GM12878 (cell line): Measurements from ENCODE around the gene TNFRSF1B. TPM values are rescaled to one million over a fixed set of nuclear protein-coding genes. Genes with fewer than 3 reads are reported as not detected.
A peak's percentile ranks its signal among the peaks of the same experiment; 100 is the strongest.

Experiments
- ATAC-seq: fragments of 200-7000 bp; cut with Tn5 transposase; 3 replicates; pipeline ENCODE4 v1.9.1; 2020; ENCODE audit warnings: mild to moderate bottlenecking, moderate library complexity
- BruUV-seq: library from RNA; stranded (reverse); fragments of 400-500 nt; replicated peaks from 2 replicates; lab custom pipeline; 2021; lab: Mats Ljungman, UMichigan
- CTCF ChIA-PET: fragments of 300-600 bp; sonication (Branson Sonifier 250); formaldehyde crosslinking; extraction: SDS; loops from one replicate; lab custom pipeline; 2021; ENCODE audit warnings: inconsistent platforms; lab: Yijun Ruan, JAX
- POLR2A ChIA-PET: fragments of 350-600 bp; formaldehyde crosslinking; extraction: SDS; loops from one replicate; lab custom pipeline; 2021; ENCODE audit warnings: inconsistent platforms; lab: Charles Lee
- RAD21 ChIA-PET: fragments of 300-600 bp; sonication (Branson Sonifier 250); formaldehyde crosslinking; loops from one replicate; lab custom pipeline; 2023; ENCODE audit warnings: antibody characterized with exemption; ENCODE audit not compliant: unreplicated experiment; lab: Charles Lee
- SMC1A ChIA-PET: fragments of 300-600 bp; sonication (Branson Sonifier 250); formaldehyde crosslinking; loops from one replicate; lab custom pipeline; 2023; ENCODE audit not compliant: unreplicated experiment, uncharacterized antibody; lab: Charles Lee
- DNase-seq: peaks from one replicate; pipeline ENCODE4 v3.0.0-alpha.2; 2011; ENCODE audit warnings: low read depth, low spot score
- FAIRE-seq: peaks from 3 replicates; lab custom pipeline; 2011; peaks lifted over from hg19 to GRCh38; lab: Jason Lieb, UNC
- H2AFZ ChIP-seq: 2 replicates; pipeline ENCODE4 v1.6.0; 2011; ENCODE audit warnings: low read depth, low read length, control low read depth; ENCODE audit not compliant: control insufficient read depth
- H3K27ac ChIP-seq: 2 replicates; pipeline ENCODE4 v1.5.1; 2011; ENCODE audit warnings: control low read depth; ENCODE audit not compliant: control insufficient read depth, insufficient read depth
- H3K27me3 ChIP-seq, 2 experiments: replicated peaks in 1 of 2; 2 replicates each; pipeline versions ENCODE4 v1.6.0 to v1.6.1; 2011; ENCODE audit warnings: low read length in 1 of 2; ENCODE audit not compliant: control insufficient read depth in 2 of 2, insufficient read depth in 2 of 2
- H3K36me3 ChIP-seq, 2 experiments: 2 replicates each; pipeline ENCODE4 v1.5.1; 2011; ENCODE audit warnings: low read length in 1 of 2; ENCODE audit not compliant: control insufficient read depth in 2 of 2, insufficient read depth in 2 of 2
- H3K4me1 ChIP-seq: 2 replicates; pipeline ENCODE4 v1.6.1; 2011; ENCODE audit warnings: mild to moderate bottlenecking, low read length, moderate library complexity, mixed read lengths; ENCODE audit not compliant: control insufficient read depth, insufficient read depth
- H3K4me2 ChIP-seq: 2 replicates; pipeline ENCODE4 v1.6.0; 2011; ENCODE audit warnings: control low read depth; ENCODE audit not compliant: control insufficient read depth, insufficient read depth
- H3K4me3 ChIP-seq: fragments of 200-600 bp; sonication (generic); 2 replicates; pipeline ENCODE4 v1.5.1; 2016
- H3K79me2 ChIP-seq: 2 replicates; pipeline ENCODE4 v1.6.0; 2011; ENCODE audit warnings: low read length; ENCODE audit not compliant: control insufficient read depth, insufficient read depth
- H3K9ac ChIP-seq: 2 replicates; pipeline ENCODE4 v1.8.0; 2011; ENCODE audit warnings: low read length, control low read depth, mixed read lengths; ENCODE audit not compliant: control insufficient read depth, insufficient read depth
- H3K9me3 ChIP-seq: replicated peaks from 3 replicates; pipeline ENCODE4 v1.5.1; 2011; ENCODE audit warnings: mild to moderate bottlenecking, low read length; ENCODE audit not compliant: control insufficient read depth, insufficient read depth
- H4K20me1 ChIP-seq: 2 replicates; pipeline ENCODE4 v1.6.0; 2011; ENCODE audit not compliant: control insufficient read depth, insufficient read depth
- ATF3 ChIP-seq: IDR thresholded peaks from 2 replicates; pipeline ENCODE4 v1.6.1; 2011; ENCODE audit warnings: low read depth, mild to moderate bottlenecking, low read length, moderate library complexity, borderline replicate concordance; ENCODE audit errors: extremely low read depth
- ATF7 ChIP-seq: fragments of 450-650 bp; IDR thresholded peaks from 2 replicates; pipeline ENCODE4 v1.6.1; 2016; ENCODE audit warnings: low read depth, mild to moderate bottlenecking
- BHLHE40 ChIP-seq, 2 experiments: fragments of 450-650 bp in 1 of 2; IDR thresholded peaks; 2 replicates each; pipeline ENCODE4 v1.6.1; 2011 to 2017; ENCODE audit warnings: low read depth in 2 of 2, borderline replicate concordance in 1 of 2, improper control_type of control experiment in 1 of 2, low read length in 1 of 2, mild to moderate bottlenecking in 1 of 2
- CHD2 ChIP-seq: IDR thresholded peaks from 2 replicates; pipeline ENCODE4 v1.6.1; 2011; ENCODE audit warnings: low read depth, low read length, improper control_type of control experiment, borderline replicate concordance
- CREB1 ChIP-seq: IDR thresholded peaks from 2 replicates; pipeline ENCODE4 v1.6.1; 2012; ENCODE audit warnings: low read depth, mild to moderate bottlenecking, inconsistent platforms
- CREM ChIP-seq: IDR thresholded peaks from 2 replicates; pipeline ENCODE4 v1.6.1; 2014; ENCODE audit warnings: antibody characterized with exemption, low read depth
- DPF2 ChIP-seq: fragments of 450-650 bp; IDR thresholded peaks from 2 replicates; pipeline ENCODE4 v1.6.1; 2017; ENCODE audit warnings: mild to moderate bottlenecking
- EP300 ChIP-seq, 2 experiments: fragments of 150-350 bp in 1 of 2; IDR thresholded peaks; 2 replicates each; pipeline ENCODE4 v1.6.1; 2011 to 2012; ENCODE audit warnings: low read depth in 2 of 2, low read length in 2 of 2, borderline replicate concordance in 1 of 2, improper control_type of control experiment in 1 of 2, inconsistent platforms in 1 of 2; ENCODE audit not compliant: control insufficient read depth in 1 of 2
- ETV6 ChIP-seq, 2 experiments: fragments of 450-650 bp in 1 of 2; IDR thresholded peaks in 1 of 2; conservative IDR thresholded peaks in 1 of 2; 2 replicates each; pipeline ENCODE4 v1.6.1; 2014; ENCODE audit warnings: antibody characterized with exemption in 1 of 2, borderline replicate concordance in 1 of 2, low read depth in 1 of 2, mild to moderate bottlenecking in 1 of 2, moderate library complexity in 1 of 2
- FOS ChIP-seq: IDR thresholded peaks from 3 replicates; pipeline ENCODE4 v1.6.1; 2011; ENCODE audit warnings: borderline replicate concordance; ENCODE audit not compliant: insufficient read length; ENCODE audit errors: extremely low read depth
- FOXM1 ChIP-seq: IDR thresholded peaks from 2 replicates; pipeline ENCODE4 v1.6.1; 2012; ENCODE audit warnings: low read depth, mild to moderate bottlenecking, inconsistent platforms, low read length, moderate library complexity
- IKZF2 ChIP-seq, 2 experiments: fragments of 450-650 bp; IDR thresholded peaks; 2 replicates each; pipeline ENCODE4 v1.6.1; 2017; ENCODE audit warnings: mild to moderate bottlenecking in 2 of 2, moderate library complexity in 2 of 2
- MEF2A ChIP-seq: IDR thresholded peaks from 2 replicates; pipeline ENCODE4 v1.6.1; 2011; ENCODE audit warnings: low read depth, mild to moderate bottlenecking, low read length, moderate library complexity; ENCODE audit not compliant: insufficient read depth
- MEF2B ChIP-seq: fragments of 450-650 bp; IDR thresholded peaks from 2 replicates; pipeline ENCODE4 v1.6.1; 2018; ENCODE audit warnings: mild to moderate bottlenecking, moderate library complexity; ENCODE audit not compliant: partially characterized antibody, poor library complexity, severe bottlenecking
- MLLT1 ChIP-seq: fragments of 450-650 bp; IDR thresholded peaks from 2 replicates; pipeline ENCODE4 v1.6.1; 2016; ENCODE audit warnings: mild to moderate bottlenecking
- MYB ChIP-seq: fragments of 150-350 bp; IDR thresholded peaks from 2 replicates; pipeline ENCODE4 v1.6.1; 2014; ENCODE audit warnings: mild to moderate bottlenecking, low read depth, low read length, borderline replicate concordance
- NBN ChIP-seq: fragments of 450-650 bp; IDR thresholded peaks from 2 replicates; pipeline ENCODE4 v1.6.1; 2016
- NFYB ChIP-seq: IDR thresholded peaks from 2 replicates; pipeline ENCODE4 v1.6.1; 2011; ENCODE audit warnings: low read depth, mild to moderate bottlenecking, low read length, improper control_type of control experiment, moderate library complexity; ENCODE audit not compliant: insufficient read depth
- NR2F1 ChIP-seq: fragments of 450-650 bp; conservative IDR thresholded peaks from 2 replicates; pipeline ENCODE4 v1.6.1; 2017; ENCODE audit warnings: mild to moderate bottlenecking
- RUNX3 ChIP-seq: IDR thresholded peaks from 2 replicates; pipeline ENCODE4 v1.6.1; 2012; ENCODE audit warnings: low read length, inconsistent platforms
- SPI1 ChIP-seq: IDR thresholded peaks from 2 replicates; pipeline ENCODE4 v1.6.1; 2011; ENCODE audit warnings: low read depth, mild to moderate bottlenecking, low read length, moderate library complexity, borderline replicate concordance; ENCODE audit not compliant: insufficient read depth
- TCF12 ChIP-seq: IDR thresholded peaks from 2 replicates; pipeline ENCODE4 v1.6.1; 2011; ENCODE audit warnings: low read depth, mild to moderate bottlenecking, low read length
- WGBS: methylation state at CpG from one replicate; pipeline ENCODE4 v1.1.6; 2016; ENCODE audit warnings: low lambda C conversion rate; ENCODE audit not compliant: insufficient replicate concordance, insufficient coverage; ENCODE audit errors: missing lambda C conversion rate; 5-methylcytosine and 5-hydroxymethylcytosine counted together
- in situ Hi-C: fragments of 300-500 bp; cut with MboI; formaldehyde crosslinking; loops from 9 replicates; pipeline ENCODE4 v1.14.3; 2018; ENCODE audit warnings: mixed read lengths
- intact Hi-C: fragments of 100-400 bp; cut with micrococcal nuclease; formaldehyde crosslinking; loops from one replicate; pipeline ENCODE4 v1.14.2; 2022; ENCODE audit not compliant: unreplicated experiment
- polyA plus RNA-seq, 11 experiments: library from polyadenylated mRNA; depleted of rRNA in 4 of 11; unstranded in 6 of 11; stranded (reverse) in 5 of 11; fragments of >200 nt; fragmentation: Nextera tagmentation in 4 of 11; fragmentation: Illumina TruSeq in 1 of 11; extraction: Ambion mirVana in 4 of 11; extraction: Trizol in 1 of 11; gene quantifications; 1 replicate in 1 of 11; 2 replicates in 10 of 11; pipeline versions ENCODE4 v1.2.1 to v1.2.3, GENCODE V29; 2011 to 2016; ENCODE audit warnings: inconsistent platforms in 2 of 11, missing spikeins in 2 of 11, low read depth in 1 of 11
- total RNA-seq, 4 experiments: library from RNA; depleted of rRNA in 3 of 4; stranded (reverse); fragments of >200 nt in 3 of 4; fragmentation: Illumina TruSeq in 1 of 4; extraction: Trizol in 1 of 4; gene quantifications; 2 replicates each; pipeline versions ENCODE4 v1.2.1 to v1.2.3, GENCODE V29; 2013 to 2021

Gene TNFRSF1B
- total and polyA plus RNA-seq, 10 of the 15 experiments (the other 5 are each of a cell fraction or from before 2014, with no cell fraction given) = 10.1 to 87.2 (median 37.3) TPM

- intact Hi-C loops = loop anchor here (5.0 kb wide), 1 partner anchor 36 kb away; no protein-coding TSS in a partner anchor
- CTCF ChIA-PET = interaction anchor here (0.8 to 2.6 kb wide), 6 partner anchors 10 to 49 kb away, joined by 3 to 11 read pairs (median 4); no protein-coding TSS in a partner anchor
Measured at GRCh38 chr1:12173631-12174121, 6.9 kb downstream of the TNFRSF1B start.

More at GRCh38 chr1:12173631-12174121, 6.9 kb downstream of the TNFRSF1B start:
- Histone ChIP-seq H3K4me2 (peak overlapping the region; percentile 78), H4K20me1 (peaks cover 6% of the 10 kb centered on the region; the same call in 1 of the 2 replicates), H3K4me3 (peak overlapping the region; percentile 59; the same call in 1 of the 2 replicates), H3K4me1 (peaks cover 50% of the 10 kb centered on the region), H3K27me3 (no peaks in the 10 kb centered on the region), H3K9ac (0 out of 2 replicates have a peak overlapping the region, but pooled peaks have one; percentile 12), H3K9me3 (no peaks in the 10 kb centered on the region), H3K79me2 (peaks cover 84% of the 10 kb centered on the region), H3K27ac (peak overlapping the region; percentile 24; the same call in 1 of the 2 replicates), H3K36me3 (peaks cover 5 to 10% of the 10 kb centered on the region in 2 experiments), H2AFZ (no peak overlapping the region)
- in situ Hi-C loops = loop anchor here (25.0 kb wide), 1 partner anchor 1564 kb away; no protein-coding TSS in a partner anchor
- TF ChIP-seq ETV6 (conservative IDR thresholded peaks at IDR 0.05 in 1 of 2, IDR thresholded peaks at IDR 0.05 in 1 of 2; ENCODE audit: borderline replicate concordance in 1 of 2, low read depth in 1 of 2) (0 out of 4 replicates have a peak, but pooled peaks of 1 of the 2 experiments have one; percentile 20), DPF2 (peak; percentile 72), ATF7 (peak; percentile 90), MEF2A (no peak), NBN (peak; percentile 58; the same call in 1 of the 2 replicates), FOS (no peak), MLLT1 (peak; percentile 37; the same call in 1 of the 2 replicates), CREM (peak; percentile 95), ATF3 (no peak), BHLHE40 (IDR thresholded peaks at IDR 0.05; ENCODE audit: borderline replicate concordance in 1 of 2, low read depth in 2 of 2, low read length in 1 of 2) (peak; percentile 69 to 81; a peak in 3 of 4 replicates), SPI1 (peak; percentile 70; the same call in 1 of the 2 replicates), MEF2B (peak; percentile 11), TCF12 (no peak), EP300 (IDR thresholded peaks at IDR 0.05; ENCODE audit: borderline replicate concordance in 1 of 2, control insufficient read depth in 1 of 2, low read depth in 2 of 2, low read length in 2 of 2) (peak in 1 of 2 experiments; percentile 26; a peak in 1 of 4 replicates), NFYB (no peak), CREB1 (peak; percentile 97), CHD2 (peak; percentile 46; the same call in 1 of the 2 replicates), IKZF2 (IDR thresholded peaks at IDR 0.05) (peak in 1 of 2 experiments; percentile 28; a peak in 1 of 4 replicates), MYB (no peak), FOXM1 (no peak), NR2F1 (0 out of 2 replicates have a peak, but pooled peaks have one; percentile 34), RUNX3 (peak; percentile 87)
- no TSS peak for BruUV-seq
- FAIRE-seq = no peak
- peak; percentile 60 for ATAC-seq
- DNase-seq = no peak
- 25% methylated on average over 11 of the region's 11 CpGs for WGBS
- SMC1A ChIA-PET = interaction anchor here (0.7 to 20.8 kb wide), 7 partner anchors 8 to 50 kb away, joined by 3 to 347 read pairs (median 3); no protein-coding TSS in a partner anchor
- RAD21 ChIA-PET = interaction anchor here (0.8 to 2.4 kb wide), 5 partner anchors 15 to 49 kb away, joined by 3 to 9 read pairs (median 4); no protein-coding TSS in a partner anchor
- POLR2A ChIA-PET = interaction anchor here (2.7 kb wide), 1 partner anchor 9 kb away, joined by 8 read pairs; no protein-coding TSS in a partner anchor
